HUDEP-2 (cell line): ENCODE data around the gene CRIP2.

ENCODE experiments used
- DNase-seq, 76 experiments: peaks; one replicate each; lab custom pipeline; 2025; ENCODE audit not compliant: unreplicated experiment in 76 of 76; lab: John Stamatoyannopoulos, UW

CRIP2 gene

DNA sequence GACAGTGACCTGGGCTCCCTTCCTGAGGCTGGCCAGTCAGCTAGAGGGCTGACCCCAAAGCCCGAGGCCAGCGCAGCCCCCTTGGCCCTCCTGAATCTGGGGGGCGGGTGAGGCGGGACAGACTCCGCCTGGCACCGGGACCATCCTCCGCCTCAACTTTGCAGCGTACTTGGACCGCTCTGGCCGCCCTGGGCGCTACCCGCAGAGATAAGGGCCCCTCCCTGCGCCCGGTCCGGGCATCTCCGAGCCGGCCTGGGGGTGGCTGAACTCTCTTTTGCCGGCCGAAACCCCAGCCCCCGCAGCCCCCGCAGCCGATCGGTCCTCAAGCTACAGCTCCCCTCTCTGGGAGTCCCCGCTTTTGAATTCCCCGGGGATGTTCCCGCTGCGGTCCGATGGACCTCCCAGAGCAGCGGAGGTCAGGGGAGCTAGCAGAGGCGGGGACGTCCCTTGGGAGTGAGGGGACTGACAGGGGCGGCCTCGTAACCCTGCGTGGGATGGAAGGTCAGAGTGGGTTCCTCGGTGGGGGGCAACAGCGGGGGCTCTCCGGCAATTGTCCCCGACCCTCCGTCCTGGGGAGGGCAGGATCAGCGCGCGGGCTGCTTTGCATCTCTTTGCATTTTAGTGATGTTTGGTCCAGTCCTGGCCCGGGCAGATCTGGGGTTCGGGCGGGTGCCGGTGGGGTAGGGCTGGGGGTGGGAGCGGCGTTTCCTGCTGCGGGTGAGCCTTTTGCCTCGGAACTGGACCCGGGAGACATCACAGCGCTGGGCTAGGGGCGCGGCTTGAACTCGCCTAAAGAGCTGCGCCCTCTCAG, 11.7 kb downstream of the CRIP2 start, which contains the start of gene CRIP1:
Gene CRIP1, plus strand, starts transcription at position 724 of the 811 bp plus-strand sequence. CDS start 374 bp downstream, outside the sequence.
- DNase-seq = peak in 36 of 76 experiments; percentile 25 to 83 (median 52)

DNA sequence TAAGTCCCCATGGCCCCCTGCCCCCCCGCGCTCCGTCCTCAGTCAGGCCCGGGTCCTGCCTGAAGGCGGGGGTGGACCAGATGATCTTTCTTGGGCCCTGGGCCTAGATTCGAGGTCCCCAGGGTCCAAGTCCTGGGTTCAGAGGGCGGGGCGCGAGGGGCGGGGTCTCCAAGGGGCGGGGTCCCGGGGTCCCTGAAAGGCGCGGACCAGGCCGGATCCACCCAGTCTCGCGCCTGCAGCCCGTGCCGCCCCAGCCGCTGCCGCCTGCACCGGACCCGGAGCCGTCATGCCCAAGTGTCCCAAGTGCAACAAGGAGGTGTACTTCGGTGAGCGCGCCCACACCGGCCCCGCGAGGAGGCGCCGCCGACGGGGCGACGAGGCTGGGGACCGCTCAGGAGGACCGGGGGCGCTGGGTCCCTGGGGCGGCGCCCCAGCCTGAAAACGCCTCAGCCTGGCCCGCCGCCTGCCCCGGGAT, 12.4 kb downstream of the CRIP2 start:
- peak in 13 of 76 experiments; percentile 11 to 36 (median 23) for DNase-seq

DNA sequence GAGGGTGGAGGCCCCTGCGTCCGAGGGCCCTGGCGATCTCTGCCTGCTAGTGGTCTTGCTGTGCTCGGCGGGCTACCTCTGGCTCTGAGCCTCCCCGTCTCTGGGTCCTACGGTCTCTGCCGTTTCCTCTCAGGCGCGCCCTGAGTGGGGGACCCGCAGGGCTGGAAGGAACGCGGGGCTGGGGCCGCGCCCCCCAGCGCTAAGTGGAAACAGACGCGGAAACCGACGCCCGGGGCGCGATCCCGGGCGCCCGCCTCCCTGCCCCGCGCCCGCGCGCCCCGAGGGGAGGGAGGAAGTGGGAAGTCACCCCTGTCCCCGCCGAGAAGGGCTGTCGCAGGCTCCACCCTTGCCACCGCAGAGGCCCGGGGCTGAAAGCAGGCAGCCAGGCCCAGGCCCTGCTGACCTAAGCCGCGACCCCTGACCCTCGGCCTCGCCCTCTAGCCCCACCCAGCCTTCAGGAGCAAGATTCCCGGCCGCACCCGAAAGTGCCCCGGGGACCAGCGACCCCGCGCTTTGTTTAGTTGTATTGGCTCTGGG, 12.9 kb downstream of the CRIP2 start:
- peak in 8 of 76 experiments; percentile 12 to 34 (median 22) for DNase-seq

DNA sequence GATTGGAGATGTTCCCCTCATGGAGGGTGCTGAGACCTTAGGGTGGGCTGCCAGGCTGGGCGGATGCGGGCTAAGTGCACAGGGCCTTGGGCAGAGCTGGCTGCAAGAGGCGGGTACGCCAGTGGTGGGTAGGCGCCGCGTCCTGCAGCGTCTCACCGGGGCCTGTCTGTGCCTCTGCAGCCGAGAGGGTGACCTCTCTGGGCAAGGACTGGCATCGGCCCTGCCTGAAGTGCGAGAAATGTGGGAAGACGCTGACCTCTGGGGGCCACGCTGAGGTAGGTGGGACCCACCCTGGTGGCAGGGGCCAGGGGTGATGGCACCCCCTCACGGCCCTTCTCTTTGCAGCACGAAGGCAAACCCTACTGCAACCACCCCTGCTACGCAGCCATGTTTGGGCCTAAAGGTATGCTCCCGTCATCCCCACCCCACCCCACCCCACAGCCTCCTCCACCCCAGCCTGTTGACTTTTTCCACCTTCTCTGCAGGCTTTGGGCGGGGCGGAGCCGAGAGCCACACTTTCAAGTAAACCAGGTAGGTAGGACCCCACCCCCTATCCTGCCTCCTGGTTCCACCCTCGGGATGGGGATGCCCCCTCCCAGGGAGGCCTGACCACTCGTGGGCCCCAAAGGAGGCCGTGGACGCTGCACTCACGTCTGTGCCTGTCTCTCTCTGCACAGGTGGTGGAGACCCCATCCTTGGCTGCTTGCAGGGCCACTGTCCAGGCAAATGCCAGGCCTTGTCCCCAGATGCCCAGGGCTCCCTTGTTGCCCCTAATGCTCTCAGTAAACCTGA, 13.6 kb downstream of the CRIP2 start:
- peak in 2 of 76 experiments; percentile 14 to 39 for DNase-seq

DNA sequence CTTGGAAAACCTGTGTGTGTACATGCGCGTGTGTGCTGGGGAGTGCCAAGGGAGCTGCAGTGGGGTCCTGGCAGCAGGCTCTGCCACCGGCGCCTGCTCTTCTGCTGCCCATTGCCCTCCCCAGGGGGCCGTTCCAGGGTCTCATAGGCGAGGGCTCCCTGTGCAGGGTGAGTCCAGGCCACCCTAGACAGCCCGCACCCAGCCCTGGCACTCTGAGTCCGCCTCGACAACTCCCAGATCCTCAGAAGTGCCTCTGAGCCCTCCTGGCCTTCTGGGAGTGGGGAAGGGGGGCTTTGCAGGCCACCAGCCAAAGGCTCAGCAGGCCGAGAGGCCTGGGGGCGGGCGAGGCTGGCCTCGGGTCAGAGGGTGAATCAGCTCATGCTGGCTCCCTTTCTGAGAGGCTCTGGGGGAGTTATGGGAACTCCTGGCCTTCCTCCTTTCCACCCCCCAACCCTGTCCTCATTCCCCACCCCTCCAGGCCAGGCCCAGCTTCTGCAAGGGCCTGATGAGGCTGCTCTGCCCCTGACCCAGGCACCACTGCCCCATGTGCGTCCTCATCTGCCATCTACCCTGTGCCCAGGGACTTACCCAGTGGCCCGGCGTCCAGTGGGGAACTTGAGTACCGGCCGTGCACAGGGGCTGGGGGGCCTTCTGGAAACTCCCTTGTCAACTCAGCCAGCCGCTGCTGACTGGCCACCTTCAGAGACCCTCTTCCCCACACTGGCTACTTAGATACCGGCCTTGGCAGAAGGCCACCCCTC, 14.3 kb downstream of the CRIP2 start:
- no peak for DNase-seq

DNA sequence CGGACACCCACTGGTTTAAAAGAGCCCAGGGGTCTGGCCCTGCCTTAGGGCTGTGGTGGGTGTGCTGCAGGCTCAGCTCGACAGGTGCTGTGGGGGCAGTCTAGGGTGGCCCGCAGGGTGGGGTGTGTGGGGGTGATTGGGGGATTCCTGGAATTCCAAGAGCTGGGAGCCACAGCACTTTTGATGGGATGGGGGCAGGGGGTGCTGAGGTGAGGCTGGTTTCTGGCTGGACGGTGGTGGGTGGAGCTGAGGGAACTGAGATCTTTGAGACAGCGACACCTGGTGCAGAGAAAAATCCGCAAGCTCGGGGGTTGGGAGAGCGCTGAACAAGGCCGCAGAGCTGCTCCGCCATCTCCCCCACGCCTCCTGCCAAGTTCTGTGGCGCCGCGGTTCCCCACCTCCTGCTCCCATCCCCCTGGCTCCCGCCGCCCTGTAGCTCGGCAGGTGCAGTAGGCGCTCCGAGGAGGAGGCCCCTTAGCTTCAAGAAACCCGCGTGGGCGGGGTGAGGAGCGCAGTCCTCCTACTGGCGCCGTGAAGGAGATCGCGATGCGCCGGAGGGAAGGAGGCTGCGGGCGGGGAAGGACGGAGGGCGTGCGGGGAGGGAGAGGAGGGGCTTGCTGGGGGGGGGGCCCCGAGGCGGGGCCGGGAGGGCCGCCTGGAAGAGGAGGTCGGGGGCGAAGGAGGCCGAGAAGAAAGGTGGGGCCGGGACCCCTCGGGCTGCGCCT, 15.1 kb downstream of the CRIP2 start:
- peak in 69 of 76 experiments; percentile 9 to 86 (median 67) for DNase-seq

DNA sequence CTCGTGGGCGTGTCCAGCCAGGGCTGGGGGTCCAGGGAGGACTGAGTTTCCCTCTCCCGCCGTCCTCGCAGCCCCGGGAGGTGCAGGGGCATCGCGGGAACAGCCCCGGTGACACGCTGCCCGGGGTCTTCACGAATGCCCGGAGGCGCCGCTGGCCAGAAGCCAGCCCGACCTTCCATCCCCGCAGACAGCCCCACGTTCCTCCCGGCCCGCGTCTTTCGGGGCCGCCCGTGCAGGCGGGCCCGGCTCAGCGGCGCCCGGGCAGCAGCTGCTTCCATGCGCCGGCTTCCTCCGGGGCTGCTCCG, 15.6 kb downstream of the CRIP2 start:
- peak in 2 of 76 experiments; percentile 44 to 54 for DNase-seq

DNA sequence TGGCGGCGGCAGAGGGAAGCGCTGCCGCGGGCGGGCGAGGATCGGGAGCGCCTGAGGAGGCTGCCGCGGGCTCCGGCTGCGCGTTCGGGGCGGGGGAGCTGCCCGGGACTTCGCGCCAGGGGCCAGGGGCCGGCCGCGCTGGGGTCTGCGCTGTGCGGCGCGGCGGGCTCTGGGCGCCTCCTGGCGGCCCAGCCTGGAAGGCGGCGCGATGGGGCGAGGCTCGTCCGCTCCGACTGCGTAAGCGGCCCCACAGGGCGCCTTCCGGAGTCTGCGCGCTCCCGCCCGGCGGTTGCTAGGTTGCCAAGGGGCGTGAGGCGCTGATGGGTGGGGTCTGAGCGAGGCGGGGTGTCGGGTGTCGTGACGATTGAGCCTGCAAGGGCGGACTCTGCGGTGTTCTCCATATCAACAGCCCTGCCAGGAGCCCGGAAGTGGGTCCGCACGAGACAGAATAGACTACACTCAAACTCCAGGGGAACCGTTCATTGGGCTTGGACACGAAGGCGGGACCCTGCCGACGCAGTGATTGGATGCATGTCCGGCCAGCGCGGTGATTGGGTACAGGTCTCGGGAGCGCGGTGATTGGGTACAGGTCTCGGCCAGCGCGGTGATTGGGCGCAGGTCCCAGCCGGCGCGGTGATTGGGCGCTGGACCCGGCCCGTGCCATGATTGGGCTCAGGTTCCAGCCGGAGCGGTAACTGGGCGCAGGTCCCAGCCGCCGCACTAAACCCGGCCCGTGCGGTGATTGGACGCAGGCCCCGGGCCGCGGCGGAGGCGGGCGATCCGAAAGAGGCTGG, 16.1 kb downstream of the CRIP2 start, which contains the start of gene TEDC1:
Gene TEDC1, plus strand, starts transcription at position 675 of the 794 bp plus-strand sequence. CDS start 130 bp downstream, outside the sequence.
- DNase-seq = peak in 74 of 76 experiments; percentile 94 to 100 (median 99)

DNA sequence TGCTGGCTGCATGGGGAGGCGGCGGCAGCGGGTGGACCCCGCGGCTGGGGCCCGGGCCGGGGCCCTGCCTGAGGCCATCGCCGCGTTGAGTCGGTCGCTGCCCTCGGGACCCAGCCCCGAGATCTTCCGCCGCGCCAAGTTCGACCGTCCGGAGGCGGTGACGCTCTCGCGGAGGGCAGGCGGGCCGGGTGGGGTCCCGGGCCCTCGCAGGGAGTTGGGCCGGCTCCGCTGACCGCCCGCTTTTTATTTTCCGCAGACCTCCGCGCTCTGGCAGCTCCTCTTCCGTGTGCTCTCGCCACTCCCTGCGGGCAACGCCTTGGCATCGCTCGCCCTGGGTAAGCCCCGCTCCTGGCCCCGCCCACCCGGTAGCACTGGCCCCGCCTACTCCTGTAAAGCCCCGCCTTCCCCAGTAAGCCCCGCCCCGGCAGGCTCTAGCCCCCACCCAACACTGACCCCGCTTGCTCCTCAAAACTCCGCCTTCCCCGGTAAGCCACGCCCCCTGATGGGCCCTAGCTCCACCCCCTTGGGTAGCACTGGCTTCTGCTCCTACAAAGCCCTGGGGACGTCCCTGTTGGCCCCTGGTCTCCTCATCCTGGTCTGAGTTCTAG, 16.8 kb downstream of the CRIP2 start:
- DNase-seq = peak in 74 of 76 experiments; percentile 43 to 96 (median 87)

DNA sequence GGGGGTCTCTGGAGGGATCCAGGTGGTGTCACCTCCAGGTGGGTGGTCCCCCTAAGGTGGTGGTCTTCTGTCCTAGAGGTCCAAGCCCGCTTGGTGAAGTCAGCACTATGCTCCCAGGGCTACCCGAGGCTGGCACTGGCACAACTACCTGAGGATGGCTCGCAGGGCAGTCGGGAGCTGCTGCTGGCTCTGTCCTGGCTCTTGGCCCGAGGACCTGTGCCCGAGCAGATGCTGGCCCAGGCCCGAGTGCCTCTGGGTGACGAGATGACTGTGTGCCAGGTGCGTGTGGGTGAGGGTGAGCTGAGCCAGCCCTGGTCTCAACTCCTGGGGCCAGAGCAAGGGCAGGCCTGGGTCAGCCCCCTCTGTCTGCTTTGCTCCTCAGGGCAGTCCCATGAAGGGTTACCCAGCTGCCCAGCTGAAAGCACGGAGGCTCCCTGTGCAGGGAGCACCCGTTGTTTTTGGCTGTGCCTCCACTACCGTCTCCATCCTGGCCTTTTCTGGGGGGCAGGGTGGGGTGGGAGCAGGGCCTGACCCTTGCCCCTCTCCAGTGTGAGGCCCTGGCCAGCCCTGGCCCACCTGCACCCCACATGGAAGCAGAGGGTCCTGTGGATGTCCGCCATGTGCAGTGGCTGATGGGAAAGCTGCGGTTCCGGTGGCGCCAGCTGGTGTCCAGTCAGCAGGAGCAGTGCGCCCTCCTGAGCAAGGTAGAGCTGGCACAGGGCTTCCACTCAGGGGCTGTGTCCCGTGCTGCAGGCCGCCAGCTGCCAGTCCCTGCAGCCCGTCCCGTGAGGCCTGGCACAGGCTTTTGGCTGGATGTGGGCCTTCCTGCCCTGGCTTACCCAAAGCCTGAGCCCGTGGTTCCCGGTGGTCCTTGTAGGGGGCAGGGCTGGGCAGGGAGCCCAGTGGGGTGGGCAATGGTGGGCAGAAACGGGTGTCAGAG, 17.7 kb downstream of the CRIP2 start:
- no peak for DNase-seq

DNA sequence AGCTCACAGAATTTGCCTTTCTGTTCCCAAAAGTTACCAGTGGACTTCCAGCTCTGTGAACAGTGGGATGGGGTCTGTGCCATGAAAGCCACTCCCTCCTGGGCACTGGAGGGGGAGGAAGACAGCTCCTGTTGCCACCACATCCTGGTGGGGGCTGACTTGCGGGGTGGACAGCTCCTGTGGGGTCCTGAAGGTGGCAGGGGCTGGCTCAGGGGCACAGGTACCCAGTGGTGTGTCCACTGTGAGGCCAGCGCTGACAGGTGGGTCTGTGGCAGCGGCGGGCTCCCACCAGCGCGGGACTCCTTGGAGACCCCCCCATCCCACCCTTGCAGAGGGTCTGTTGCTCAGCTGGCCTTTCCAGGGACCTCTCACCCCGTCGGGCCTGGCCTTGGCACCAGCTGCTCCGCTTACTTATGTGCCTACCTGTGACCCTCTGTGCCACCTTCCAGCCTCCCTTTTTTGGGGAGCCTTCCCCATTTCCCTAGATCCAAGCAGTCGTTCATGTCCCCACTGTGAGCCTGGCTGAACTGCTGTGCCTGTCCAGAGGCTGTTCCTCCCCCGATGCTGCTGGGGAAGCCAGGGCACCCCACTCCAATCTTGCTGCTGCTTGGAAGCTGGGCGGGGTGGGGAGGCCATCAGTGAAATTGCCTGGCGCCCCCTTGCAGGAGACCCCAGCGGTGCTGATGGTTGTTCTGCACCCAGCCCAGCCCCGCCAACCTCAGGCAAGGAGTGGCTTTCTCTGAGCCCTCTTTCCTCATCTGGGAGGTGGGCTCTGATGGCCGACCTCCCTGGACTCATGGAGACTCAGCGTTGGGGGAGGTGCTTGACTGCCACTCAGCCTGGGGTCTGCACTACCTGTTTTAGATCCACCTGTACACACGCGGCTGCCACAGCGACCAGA, 18.6 kb downstream of the CRIP2 start:
- DNase-seq = peak in 1 of 76 experiments; percentile 4

DNA sequence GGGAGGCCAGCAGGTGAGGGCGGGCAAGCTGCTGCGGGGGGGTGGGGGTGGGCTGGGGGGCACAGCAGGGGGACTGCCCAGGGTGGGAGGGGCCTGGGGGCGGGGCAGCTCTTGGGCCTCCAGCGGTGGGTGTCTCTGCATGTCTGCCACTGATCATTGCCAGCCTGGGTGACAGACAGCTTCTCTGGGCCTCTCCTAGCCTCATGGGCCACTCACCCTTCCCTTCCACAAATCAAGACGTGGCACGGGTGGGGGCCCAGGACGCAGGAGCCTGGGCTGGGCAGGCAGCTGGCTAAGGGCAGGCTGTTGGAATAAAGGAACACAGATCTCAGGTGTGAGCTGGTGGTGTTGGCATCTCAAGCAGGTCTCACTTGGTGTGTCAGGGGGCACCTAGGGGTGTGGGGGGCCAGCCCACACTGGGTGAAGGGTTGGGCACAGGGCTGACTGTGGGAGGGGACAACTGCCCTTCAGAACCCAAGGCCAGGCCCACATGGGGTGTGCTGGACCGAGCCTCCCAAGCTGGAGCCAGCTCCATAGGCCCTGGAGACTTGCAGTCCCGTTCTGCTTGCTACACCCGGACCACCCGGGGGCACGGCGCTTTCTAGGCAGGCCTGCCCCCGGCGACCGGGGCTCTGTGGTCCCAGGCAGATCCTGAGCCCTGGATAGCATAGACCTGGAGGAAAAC, 19.4 kb downstream of the CRIP2 start:
- no peak for DNase-seq

DNA sequence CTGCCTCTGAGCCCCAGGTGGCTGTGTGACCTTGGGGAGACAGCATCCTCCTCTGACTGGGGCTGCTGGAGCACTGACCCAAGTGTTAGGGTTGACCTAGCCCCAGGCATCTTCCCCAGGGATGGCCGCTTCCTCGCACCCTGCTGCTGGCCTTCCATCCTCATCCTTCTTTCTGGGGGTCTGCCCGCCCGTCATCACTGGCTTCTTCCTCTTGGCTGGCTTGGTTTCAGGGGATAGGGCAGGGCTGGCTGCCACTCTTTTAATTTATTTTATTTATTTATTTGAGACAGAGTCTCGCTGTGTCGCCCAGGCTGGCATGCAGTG, 19.9 kb downstream of the CRIP2 start:
- DNase-seq = no peak

DNA sequence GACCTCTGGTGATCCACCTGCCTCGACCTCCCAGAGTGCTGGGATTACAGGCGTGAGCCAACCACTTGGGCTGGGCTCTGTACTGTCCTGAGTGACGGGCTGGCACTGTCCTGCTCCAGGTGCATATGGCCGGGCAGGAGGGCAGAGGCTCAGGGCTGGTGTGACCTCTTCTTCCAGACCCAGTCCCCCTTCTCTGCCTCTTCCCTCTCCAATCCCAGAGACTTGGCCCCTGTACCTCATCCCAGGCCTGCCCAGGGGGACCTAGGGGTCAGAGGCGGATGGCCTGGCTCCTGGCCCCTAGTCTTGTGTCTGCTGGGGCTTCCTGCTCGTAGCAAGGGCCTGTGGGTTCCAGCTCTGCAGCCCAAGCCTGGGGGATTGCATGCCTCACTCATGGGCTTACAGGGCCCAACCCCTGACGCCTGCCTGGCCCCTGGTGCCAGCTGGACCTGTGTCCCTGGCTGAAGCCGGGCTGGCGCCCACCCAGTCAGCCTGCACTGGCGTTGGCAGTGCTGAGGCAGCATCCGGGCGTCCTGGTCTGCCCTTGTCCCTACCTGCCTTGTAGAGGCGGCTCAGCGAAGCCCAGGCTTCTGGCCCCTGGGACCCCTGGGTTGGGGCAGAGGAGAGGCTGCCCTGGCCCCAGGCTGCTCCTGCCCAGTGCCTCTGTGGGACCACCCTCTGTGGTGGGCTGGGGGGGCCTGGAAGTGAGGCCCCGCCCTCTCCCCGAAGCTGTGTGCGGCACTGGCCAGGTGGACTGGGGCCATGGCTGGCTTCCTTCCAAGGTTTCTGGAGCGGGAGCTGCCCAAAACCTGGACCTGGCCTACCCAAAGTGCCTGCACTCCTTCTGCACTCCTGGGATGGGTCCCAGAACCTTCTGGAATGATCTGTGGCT, 20.7 kb downstream of the CRIP2 start:
- no peak for DNase-seq
